GM21367 (cell line): ENCODE results near the gene CNTN4.

ENCODE experiments used
- ATAC-seq: cut with Tn5 transposase; IDR thresholded peaks from one replicate; pipeline ENCODE4 v1.9.1; 2021; ENCODE audit not compliant: unreplicated experiment

CNTN4 gene

GRCh38 chr3:2847062-2847841 is 748.6 kb downstream of the CNTN4 start:
- ATAC-seq: no peak

GRCh38 chr3:2849092-2849491 is 750.4 kb downstream of the CNTN4 start:
- ATAC-seq: no peak

- ATAC-seq: no peak
Measured at GRCh38 chr3:2850701-2851100, 752.0 kb downstream of the CNTN4 start.

- no peak for ATAC-seq
Measured at GRCh38 chr3:2851361-2851760, 752.7 kb downstream of the CNTN4 start.

GRCh38 chr3:2851835-2852234 is 753.2 kb downstream of the CNTN4 start:
- ATAC-seq: no peak

GRCh38 chr3:2853651-2854050 is 755.0 kb downstream of the CNTN4 start:
- ATAC-seq: no peak

GRCh38 chr3:2856138-2857133 is 757.8 kb downstream of the CNTN4 start:
- ATAC-seq: no peak

- no peak for ATAC-seq
Measured at GRCh38 chr3:2860626-2861025, 762.0 kb downstream of the CNTN4 start.

- no peak for ATAC-seq
Measured at GRCh38 chr3:2861120-2861519, 762.5 kb downstream of the CNTN4 start.

GRCh38 chr3:2861920-2862319 is 763.3 kb downstream of the CNTN4 start:
- no peak for ATAC-seq

- no peak for ATAC-seq
Measured at GRCh38 chr3:2862366-2862765, 763.7 kb downstream of the CNTN4 start.

- ATAC-seq: no peak
Measured at GRCh38 chr3:2863127-2863526, 764.5 kb downstream of the CNTN4 start.

- ATAC-seq: no peak
Measured at GRCh38 chr3:2869905-2870304, 771.2 kb downstream of the CNTN4 start.

GRCh38 chr3:2870724-2871333 is 772.2 kb downstream of the CNTN4 start:
- ATAC-seq: no peak

GRCh38 chr3:2872884-2873283 is 774.2 kb downstream of the CNTN4 start:
- no peak for ATAC-seq

GRCh38 chr3:2873986-2874385 is 775.3 kb downstream of the CNTN4 start:
- no peak for ATAC-seq

GRCh38 chr3:2875699-2876098 is 777.0 kb downstream of the CNTN4 start:
- ATAC-seq: no peak

- no peak for ATAC-seq
Measured at GRCh38 chr3:2876362-2876761, 777.7 kb downstream of the CNTN4 start.

- ATAC-seq: no peak
Measured at GRCh38 chr3:2879023-2879422, 780.4 kb downstream of the CNTN4 start.

- no peak for ATAC-seq
Measured at GRCh38 chr3:2879587-2879986, 780.9 kb downstream of the CNTN4 start.

GRCh38 chr3:2880218-2880756 is 781.6 kb downstream of the CNTN4 start:
- no peak for ATAC-seq
